Fibroblast of peridontal ligament (primary cell): ENCODE data around the gene GGT7.
"Not testable (repeated sequence)": the region's sequence is repeated elsewhere in the genome, so short reads cannot be mapped to it uniquely, and the experiment has no call there.

Experiments used
- DNase-seq: peaks from one replicate; pipeline ENCODE4 v3.0.0-alpha.2; 2010; ENCODE audit errors: extremely low read depth

The GGT7 gene

GRCh38 chr20:34872622-34873224 is at the start of gene GGT7:
GGT7 (minus strand) TSS chr20:34872856; CDS start chr20:34872815, 41 bp downstream.
- peak; percentile 47 for DNase-seq

- DNase-seq, result no peak
These were observed 48.8 kb upstream of the GGT7 start for GRCh38 chr20:34921436-34921835.

- no peak for DNase-seq
These were observed 47.4 kb upstream of the GGT7 start for GRCh38 chr20:34920055-34920454.

GRCh38 chr20:34916774-34917354 is 44.2 kb upstream of the GGT7 start:
- no peak for DNase-seq

GRCh38 chr20:34915749-34916455 is 43.2 kb upstream of the GGT7 start:
- DNase-seq, result no peak

GRCh38 chr20:34915131-34915530 is 42.5 kb upstream of the GGT7 start:
- DNase-seq, result no peak

GRCh38 chr20:34907616-34908469 is 35.2 kb upstream of the GGT7 start:
- peak; percentile 85 for DNase-seq

- no peak for DNase-seq
These were observed 31.6 kb upstream of the GGT7 start for GRCh38 chr20:34904202-34904621.

- DNase-seq, result not testable (repeated sequence)
These were observed 26.1 kb upstream of the GGT7 start for GRCh38 chr20:34898731-34899130.

- not testable (repeated sequence) for DNase-seq
These were observed 25.5 kb upstream of the GGT7 start for GRCh38 chr20:34898129-34898528.

GRCh38 chr20:34896086-34896621 is 23.5 kb upstream of the GGT7 start:
- no peak for DNase-seq

GRCh38 chr20:34895465-34895864 is 22.8 kb upstream of the GGT7 start:
- no peak for DNase-seq

GRCh38 chr20:34894723-34895122 is 22.1 kb upstream of the GGT7 start:
- no peak for DNase-seq

- no peak for DNase-seq
These were observed 20.0 kb upstream of the GGT7 start for GRCh38 chr20:34892671-34893070.

GRCh38 chr20:34891166-34892062 is 18.8 kb upstream of the GGT7 start:
- DNase-seq, result peak; percentile 74

- DNase-seq, result no peak
These were observed 15.8 kb upstream of the GGT7 start for GRCh38 chr20:34888468-34888867.

GRCh38 chr20:34887023-34887422 is 14.4 kb upstream of the GGT7 start:
- DNase-seq, result no peak

- no peak for DNase-seq
These were observed 13.5 kb upstream of the GGT7 start for GRCh38 chr20:34886122-34886521.

- no peak for DNase-seq
These were observed 11.6 kb upstream of the GGT7 start for GRCh38 chr20:34884260-34884659.

- no peak for DNase-seq
These were observed 11.2 kb upstream of the GGT7 start for GRCh38 chr20:34883809-34884208.
